GM23338 (cell line): Measurements from ENCODE around the gene ANKRD17. TPM values are rescaled to one million over a fixed set of nuclear protein-coding genes. Genes with fewer than 3 reads are reported as not detected.

ENCODE experiments used
- ATAC-seq: fragments of 200-7000 bp; cut with Tn5 transposase; 3 replicates; pipeline ENCODE4 v1.9.1; 2020
- DNase-seq: peaks from one replicate; pipeline ENCODE4 v3.0.0-alpha.2; 2015; ENCODE audit warnings: low spot score
- H2AFZ ChIP-seq: fragments of 200-600 bp; sonication (generic); 2 replicates; pipeline ENCODE4 v1.8.0; 2016; ENCODE audit warnings: antibody characterized with exemption, mild to moderate bottlenecking, moderate library complexity
- H3F3A ChIP-seq: fragments of 200-600 bp; sonication (generic); replicated peaks from 2 replicates; pipeline ENCODE4 v1.8.0; 2017; ENCODE audit warnings: antibody characterized with exemption, mixed run types, low read depth
- H3K27ac ChIP-seq: fragments of 200-600 bp; sonication (generic); 2 replicates; pipeline ENCODE4 v1.6.1; 2016; ENCODE audit warnings: low read depth
- H3K27me3 ChIP-seq: fragments of 200-600 bp; sonication (generic); 2 replicates; pipeline ENCODE4 v1.8.0; 2016; ENCODE audit warnings: mild to moderate bottlenecking, mixed run types, moderate library complexity; ENCODE audit not compliant: insufficient read depth
- H3K36me3 ChIP-seq: fragments of 200-600 bp; sonication (generic); 2 replicates; pipeline ENCODE4 v1.8.0; 2016; ENCODE audit warnings: mild to moderate bottlenecking; ENCODE audit not compliant: insufficient read depth
- H3K4me1 ChIP-seq: fragments of 200-600 bp; sonication (generic); 2 replicates; pipeline ENCODE4 v1.8.0; 2016; ENCODE audit warnings: mild to moderate bottlenecking, moderate library complexity; ENCODE audit not compliant: insufficient read depth
- H3K4me2 ChIP-seq: fragments of 200-600 bp; sonication (generic); 2 replicates; pipeline ENCODE4 v1.7.1; 2017; ENCODE audit warnings: mixed run types
- H3K4me3 ChIP-seq: fragments of 200-600 bp; sonication (generic); 2 replicates; pipeline ENCODE4 v1.6.1; 2016; ENCODE audit warnings: mixed run types
- H3K79me2 ChIP-seq: fragments of 200-600 bp; sonication (generic); replicated peaks from 2 replicates; pipeline ENCODE4 v1.8.0; 2017; ENCODE audit warnings: mild to moderate bottlenecking; ENCODE audit not compliant: insufficient read depth
- H3K9me2 ChIP-seq: fragments of 200-600 bp; sonication (generic); 2 replicates; pipeline ENCODE4 v1.8.0; 2017; ENCODE audit not compliant: insufficient read depth
- H4K20me1 ChIP-seq: fragments of 200-600 bp; sonication (generic); replicated peaks from 2 replicates; pipeline ENCODE4 v1.8.0; 2017; ENCODE audit warnings: mild to moderate bottlenecking; ENCODE audit not compliant: insufficient read depth
- H3K27ac Mint-ChIP-seq: 2 replicates; pipeline ENCODE4 v1.8.0; 2020; ENCODE audit warnings: inconsistent platforms, mild to moderate bottlenecking, moderate library complexity, mixed read lengths
- H3K27me3 Mint-ChIP-seq: 3 replicates; pipeline ENCODE4 v1.8.0; 2022; ENCODE audit warnings: low read depth, mild to moderate bottlenecking, moderate library complexity, mixed read lengths, inconsistent platforms; ENCODE audit not compliant: insufficient read depth, poor library complexity
- H3K36me3 Mint-ChIP-seq: 3 replicates; pipeline ENCODE4 v1.8.0; 2021; ENCODE audit warnings: low read depth, mild to moderate bottlenecking, inconsistent platforms, moderate library complexity, mixed read lengths
- H3K4me1 Mint-ChIP-seq: 3 replicates; pipeline ENCODE4 v1.8.0; 2020; ENCODE audit warnings: mild to moderate bottlenecking, inconsistent platforms, mixed read lengths
- H3K4me3 Mint-ChIP-seq: 3 replicates; pipeline ENCODE4 v1.8.0; 2021; ENCODE audit warnings: moderate library complexity, mild to moderate bottlenecking, inconsistent platforms, mixed read lengths
- H3K9me3 Mint-ChIP-seq: 3 replicates; pipeline ENCODE4 v1.8.0; 2020; ENCODE audit warnings: moderate library complexity, mild to moderate bottlenecking, inconsistent platforms, mixed read lengths
- CREB1 ChIP-seq: fragments of 250-450 bp; sonication (Bioruptor Pico); IDR thresholded peaks from 2 replicates; pipeline ENCODE4 v1.5.0; 2020; ENCODE audit warnings: low read depth, mild to moderate bottlenecking, moderate library complexity
- EZH2phosphoT487 ChIP-seq: fragments of 200-600 bp; sonication (generic); IDR thresholded peaks from one replicate; pipeline ENCODE4 v1.8.1; 2018; ENCODE audit warnings: antibody characterized with exemption; ENCODE audit not compliant: unreplicated experiment
- JUNB ChIP-seq: IDR thresholded peaks from one replicate; pipeline ENCODE4 v1.6.1; 2016; ENCODE audit warnings: antibody characterized with exemption; ENCODE audit not compliant: unreplicated experiment
- NANOG ChIP-seq: IDR thresholded peaks from 2 replicates; pipeline ENCODE4 v1.6.1; 2016; ENCODE audit warnings: antibody characterized with exemption, borderline replicate concordance
- STAT1 ChIP-seq: IDR thresholded peaks from one replicate; pipeline ENCODE4 v1.6.1; 2016; ENCODE audit warnings: antibody characterized with exemption; ENCODE audit not compliant: unreplicated experiment
- ZNF114 ChIP-seq: fragments of 250-450 bp; sonication (Bioruptor Pico); IDR thresholded peaks from 2 replicates; pipeline ENCODE4 v1.5.0; 2020; ENCODE audit warnings: mild to moderate bottlenecking, moderate library complexity
- ZNF462 ChIP-seq: fragments of 250-450 bp; sonication (Bioruptor Pico); IDR thresholded peaks from 2 replicates; pipeline ENCODE4 v1.5.0; 2020; ENCODE audit warnings: mild to moderate bottlenecking, moderate library complexity
- polyA plus RNA-seq: library from polyadenylated mRNA; unstranded; fragments of >200 nt; fragmentation: Nextera tagmentation; extraction: Ambion mirVana; gene quantifications from 2 replicates; pipeline ENCODE4 v1.2.1, GENCODE V29; 2016
- total RNA-seq: library from RNA; depleted of rRNA; stranded (reverse); fragments of >200 nt; shearing (Covaris generic); gene quantifications from 2 replicates; pipeline ENCODE4 v1.2.3, GENCODE V29; 2014
- TF ChIP-seq, protein P1 (sequence below): IDR thresholded peaks from 2 replicates; pipeline ENCODE4 v1.6.1; 2016; ENCODE audit warnings: antibody characterized with exemption
- TF ChIP-seq, protein P2 (sequence below): IDR thresholded peaks from one replicate; pipeline ENCODE4 v1.6.1; 2018; ENCODE audit warnings: antibody characterized with exemption; ENCODE audit not compliant: unreplicated experiment

ANKRD17 gene
- total and polyA plus RNA-seq, 2 experiments from 2014 or later, result 41.9 to 85.3 TPM

DNA sequence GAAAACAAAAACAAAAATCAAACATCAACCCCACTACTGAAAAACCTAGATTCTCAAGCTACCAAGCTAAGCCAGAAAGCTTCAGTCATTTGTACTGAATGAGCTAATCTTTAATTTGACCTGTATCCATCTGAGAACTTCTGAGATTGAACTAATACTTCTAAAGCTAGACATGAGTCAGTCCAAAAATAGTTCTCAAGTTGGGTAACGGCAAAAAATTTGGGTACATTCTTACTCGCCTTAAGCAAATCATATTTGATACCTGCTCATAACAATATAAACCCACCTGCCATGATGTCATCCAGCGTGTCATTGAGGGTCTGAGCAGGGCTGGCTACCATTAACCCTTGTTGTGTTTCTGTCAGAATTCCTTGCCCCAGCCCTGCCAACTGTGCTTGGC is 119.4 kb downstream of the ANKRD17 start:
- H2AFZ ChIP-seq, result no peak overlapping the region
- H3K9me2 ChIP-seq, result no peaks in the 10 kb centered on the region
- H3K79me2 ChIP-seq, result peaks cover 17% of the 10 kb centered on the region
- H3K27ac ChIP-seq, result no peak overlapping the region
- peaks cover 61% of the 10 kb centered on the region for H3K36me3 ChIP-seq
- H3K36me3 Mint-ChIP-seq, result peaks cover 67% of the 10 kb centered on the region
- DNase-seq, result no peak
- H3K4me3 Mint-ChIP-seq, result no peak overlapping the region
- no peaks in the 10 kb centered on the region for H3K27me3 ChIP-seq
- H4K20me1 ChIP-seq, result peaks cover 8% of the 10 kb centered on the region
- H3K4me2 ChIP-seq, result no peak overlapping the region
- no peak overlapping the region for H3K4me3 ChIP-seq
- no peaks in the 10 kb centered on the region for H3F3A ChIP-seq
- H3K27me3 Mint-ChIP-seq, result no peaks in the 10 kb centered on the region
- no peak overlapping the region for H3K27ac Mint-ChIP-seq
- H3K4me1 ChIP-seq, result no peaks in the 10 kb centered on the region
- no peak for ATAC-seq
- TF ChIP-seq STAT1 (no peak), CREB1 (CRISPR knock-in tag) (no peak), ZNF114 (no peak), ZNF462 (CRISPR knock-in tag) (no peak), EZH2phosphoT487 (no peak), JUNB (no peak), NANOG (no peak)
- TF ChIP-seq, protein P1, sequence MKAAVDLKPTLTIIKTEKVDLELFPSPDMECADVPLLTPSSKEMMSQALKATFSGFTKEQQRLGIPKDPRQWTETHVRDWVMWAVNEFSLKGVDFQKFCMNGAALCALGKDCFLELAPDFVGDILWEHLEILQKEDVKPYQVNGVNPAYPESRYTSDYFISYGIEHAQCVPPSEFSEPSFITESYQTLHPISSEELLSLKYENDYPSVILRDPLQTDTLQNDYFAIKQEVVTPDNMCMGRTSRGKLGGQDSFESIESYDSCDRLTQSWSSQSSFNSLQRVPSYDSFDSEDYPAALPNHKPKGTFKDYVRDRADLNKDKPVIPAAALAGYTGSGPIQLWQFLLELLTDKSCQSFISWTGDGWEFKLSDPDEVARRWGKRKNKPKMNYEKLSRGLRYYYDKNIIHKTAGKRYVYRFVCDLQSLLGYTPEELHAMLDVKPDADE, result no peak
- TF ChIP-seq, protein P2, sequence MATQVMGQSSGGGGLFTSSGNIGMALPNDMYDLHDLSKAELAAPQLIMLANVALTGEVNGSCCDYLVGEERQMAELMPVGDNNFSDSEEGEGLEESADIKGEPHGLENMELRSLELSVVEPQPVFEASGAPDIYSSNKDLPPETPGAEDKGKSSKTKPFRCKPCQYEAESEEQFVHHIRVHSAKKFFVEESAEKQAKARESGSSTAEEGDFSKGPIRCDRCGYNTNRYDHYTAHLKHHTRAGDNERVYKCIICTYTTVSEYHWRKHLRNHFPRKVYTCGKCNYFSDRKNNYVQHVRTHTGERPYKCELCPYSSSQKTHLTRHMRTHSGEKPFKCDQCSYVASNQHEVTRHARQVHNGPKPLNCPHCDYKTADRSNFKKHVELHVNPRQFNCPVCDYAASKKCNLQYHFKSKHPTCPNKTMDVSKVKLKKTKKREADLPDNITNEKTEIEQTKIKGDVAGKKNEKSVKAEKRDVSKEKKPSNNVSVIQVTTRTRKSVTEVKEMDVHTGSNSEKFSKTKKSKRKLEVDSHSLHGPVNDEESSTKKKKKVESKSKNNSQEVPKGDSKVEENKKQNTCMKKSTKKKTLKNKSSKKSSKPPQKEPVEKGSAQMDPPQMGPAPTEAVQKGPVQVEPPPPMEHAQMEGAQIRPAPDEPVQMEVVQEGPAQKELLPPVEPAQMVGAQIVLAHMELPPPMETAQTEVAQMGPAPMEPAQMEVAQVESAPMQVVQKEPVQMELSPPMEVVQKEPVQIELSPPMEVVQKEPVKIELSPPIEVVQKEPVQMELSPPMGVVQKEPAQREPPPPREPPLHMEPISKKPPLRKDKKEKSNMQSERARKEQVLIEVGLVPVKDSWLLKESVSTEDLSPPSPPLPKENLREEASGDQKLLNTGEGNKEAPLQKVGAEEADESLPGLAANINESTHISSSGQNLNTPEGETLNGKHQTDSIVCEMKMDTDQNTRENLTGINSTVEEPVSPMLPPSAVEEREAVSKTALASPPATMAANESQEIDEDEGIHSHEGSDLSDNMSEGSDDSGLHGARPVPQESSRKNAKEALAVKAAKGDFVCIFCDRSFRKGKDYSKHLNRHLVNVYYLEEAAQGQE, result no peak
- H3K4me1 Mint-ChIP-seq, result no peaks in the 10 kb centered on the region
- no peaks in the 10 kb centered on the region for H3K9me3 Mint-ChIP-seq
